Common myeloid progenitor, CD34-positive (primary cell): ENCODE results near the gene SNX18.
"Not testable (repeated sequence)": the region's sequence is repeated elsewhere in the genome, so short reads cannot be mapped to it uniquely, and the experiment has no call there.

ENCODE experiments used
- CTCF ChIA-PET: fragments of 350-600 bp; sonication (Branson Sonifier 250); formaldehyde crosslinking; loops from one replicate; lab custom pipeline; 2021; ENCODE audit warnings: antibody characterized with exemption; lab: Charles Lee
- POLR2A ChIA-PET: fragments of 350-600 bp; sonication (Branson Sonifier 250); formaldehyde crosslinking; loops from one replicate; lab custom pipeline; 2021; ENCODE audit warnings: antibody characterized with exemption; lab: Charles Lee
- DNase-seq, 3 donors: peaks; one replicate each; pipeline versions ENCODE4 v3.0.0 to v3.0.0-alpha.2; 2013
- H3K27ac ChIP-seq, 2 experiments: 1 replicate in 1 of 2; 2 replicates in 1 of 2; pipeline ENCODE4 v1.7.0; 2013; ENCODE audit warnings: inconsistent platforms in 2 of 2, low read length in 2 of 2, mild to moderate bottlenecking in 2 of 2, low read depth in 1 of 2, moderate library complexity in 1 of 2; ENCODE audit not compliant: severe bottlenecking in 2 of 2, insufficient read depth in 1 of 2, poor library complexity in 1 of 2
- H3K27me3 ChIP-seq, 5 experiments: replicated peaks in 2 of 5; 1 replicate in 3 of 5; 2 replicates in 2 of 5; pipeline versions ENCODE4 v1.6.1 to v1.7.0; 2013; ENCODE audit warnings: low read length in 4 of 5, mild to moderate bottlenecking in 2 of 5, moderate library complexity in 2 of 5, inconsistent platforms in 1 of 5; ENCODE audit not compliant: insufficient read depth in 5 of 5, control insufficient read depth in 4 of 5
- H3K36me3 ChIP-seq, 4 experiments: 1 replicate in 2 of 4; 2 replicates in 2 of 4; pipeline versions ENCODE4 v1.6.1 to v1.7.0; 2013; ENCODE audit warnings: low read length in 3 of 4, control low read depth in 1 of 4, mild to moderate bottlenecking in 1 of 4; ENCODE audit not compliant: control insufficient read depth in 4 of 4, insufficient read depth in 4 of 4
- H3K4me1 ChIP-seq, 4 experiments: 1 replicate in 3 of 4; 2 replicates in 1 of 4; pipeline versions ENCODE4 v1.6.1 to v1.7.1; 2013; ENCODE audit warnings: low read length in 3 of 4, mild to moderate bottlenecking in 3 of 4, control low read depth in 1 of 4, inconsistent platforms in 1 of 4, moderate library complexity in 1 of 4; ENCODE audit not compliant: control insufficient read depth in 4 of 4, insufficient read depth in 4 of 4; ENCODE audit errors: control extremely low read depth in 1 of 4
- H3K4me3 ChIP-seq, 7 experiments: 1 replicate in 4 of 7; 2 replicates in 3 of 7; pipeline versions ENCODE4 v1.5.1 to v1.7.0; 2013; ENCODE audit warnings: mild to moderate bottlenecking in 7 of 7, low read length in 6 of 7, moderate library complexity in 6 of 7, inconsistent platforms in 2 of 7, low read depth in 2 of 7, control low read depth in 1 of 7; ENCODE audit not compliant: insufficient read depth in 4 of 7, control insufficient read depth in 1 of 7; ENCODE audit errors: extremely low read depth in 1 of 7
- H3K9me3 ChIP-seq, 5 experiments: 1 replicate in 4 of 5; 2 replicates in 1 of 5; pipeline versions ENCODE4 v1.6.1 to v1.7.1; 2013; ENCODE audit warnings: low read length in 4 of 5, mild to moderate bottlenecking in 2 of 5, inconsistent platforms in 1 of 5, low read depth in 1 of 5, moderate library complexity in 1 of 5; ENCODE audit not compliant: control insufficient read depth in 4 of 5, insufficient read depth in 2 of 5; ENCODE audit errors: control extremely low read depth in 1 of 5
- WGBS: methylation state at CpG from one replicate; pipeline ENCODE4 v1.1.5; 2013; ENCODE audit not compliant: insufficient coverage; 5-methylcytosine and 5-hydroxymethylcytosine counted together

The SNX18 gene

DNA sequence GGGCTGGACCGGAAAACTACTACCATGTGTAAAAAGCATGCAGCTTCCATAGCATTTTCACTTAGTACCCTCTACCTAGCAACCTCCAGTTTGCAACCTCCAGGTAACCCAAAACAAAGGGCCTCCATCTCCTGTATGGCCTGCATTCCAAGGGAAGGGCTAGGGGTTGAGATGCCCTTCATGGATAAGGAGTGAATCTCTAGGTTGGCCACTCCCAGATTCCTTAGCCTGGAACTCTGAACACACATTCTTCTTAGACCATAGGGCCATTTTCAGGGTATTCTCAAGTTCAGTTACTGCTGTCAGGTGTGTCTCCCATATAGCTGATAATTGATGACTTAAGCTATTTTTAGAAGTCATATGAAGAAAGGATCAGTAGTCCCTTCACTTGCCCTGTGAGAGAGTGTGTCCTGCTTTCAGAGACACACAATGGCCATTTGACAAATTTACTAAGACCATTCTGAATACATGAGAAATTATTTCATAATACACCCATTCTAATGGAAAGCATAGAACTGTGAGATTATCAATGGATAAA is 39.5 kb upstream of the SNX18 start:
- no CpG with 5 or more reads among the region's 1 CpG for WGBS
- Histone ChIP-seq H3K27ac (no peak overlapping the region), H3K36me3 (no peaks in the 10 kb centered on the region), H3K4me3 (no peak overlapping the region), H3K27me3 (no peaks in the 10 kb centered on the region), H3K9me3 (no peaks in the 10 kb centered on the region), H3K4me1 (no peaks in the 10 kb centered on the region)
- ChIA-PET CTCF (no interaction called here), POLR2A (no interaction called here)
- DNase-seq = no peak

GRCh38 chr5:54480296-54480695 is 37.3 kb upstream of the SNX18 start:
- H3K27me3 ChIP-seq = peaks cover 0 to 2% (median 0%) of the 10 kb centered on the region in 5 experiments
- no peaks in the 10 kb centered on the region for H3K36me3 ChIP-seq
- no peak overlapping the region for H3K27ac ChIP-seq
- POLR2A ChIA-PET = no interaction called here
- H3K4me1 ChIP-seq = no peaks in the 10 kb centered on the region
- DNase-seq = no peak
- CTCF ChIA-PET = interaction anchor here (2.0 kb wide), 1 partner anchor 34 kb away, joined by 6 read pairs; no protein-coding TSS in a partner anchor
- no peaks in the 10 kb centered on the region for H3K9me3 ChIP-seq
- no peak overlapping the region for H3K4me3 ChIP-seq

- no peak overlapping the region for H3K27ac ChIP-seq
- H3K9me3 ChIP-seq = no peaks in the 10 kb centered on the region
- DNase-seq = no peak
- POLR2A ChIA-PET = no interaction called here
- peaks cover 0 to 2% (median 0%) of the 10 kb centered on the region in 5 experiments for H3K27me3 ChIP-seq
- no peaks in the 10 kb centered on the region for H3K36me3 ChIP-seq
- CTCF ChIA-PET = interaction anchor here (0.6 to 1.4 kb wide), 2 partner anchors 11 to 30 kb away, joined by 3 to 4 read pairs; no protein-coding TSS in a partner anchor
- whole genome bisulfite sequencing = 100% methylated on average over 3 of the region's 5 CpGs
- H3K4me3 ChIP-seq = no peak overlapping the region
- no peaks in the 10 kb centered on the region for H3K4me1 ChIP-seq
Measured at GRCh38 chr5:54484219-54484894, 33.2 kb upstream of the SNX18 start.

DNA sequence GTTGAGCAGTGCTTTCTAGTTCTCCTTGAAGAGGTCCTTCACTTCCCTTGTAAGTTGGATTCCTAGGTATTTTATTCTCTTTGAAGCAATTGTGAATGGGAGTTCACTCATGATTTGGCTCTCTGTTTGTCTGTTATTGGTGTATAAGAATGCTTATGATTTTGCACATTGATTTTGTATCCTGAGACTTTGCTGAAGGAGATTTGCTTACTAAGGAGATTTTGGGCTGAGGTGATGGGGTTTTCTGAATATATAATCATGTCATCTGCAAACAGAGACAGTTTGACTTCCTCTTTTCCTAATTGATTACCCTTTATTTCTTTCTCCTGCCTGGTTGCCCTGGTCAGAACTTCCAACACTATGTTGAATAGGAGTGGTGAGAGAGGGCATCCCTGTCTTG is 31.9 kb upstream of the SNX18 start:
- CTCF ChIA-PET = interaction anchor here (1.4 kb wide), 1 partner anchor 9 kb away, joined by 4 read pairs; no protein-coding TSS in a partner anchor
- H3K4me3 ChIP-seq, H3K27me3 ChIP-seq, H3K9me3 ChIP-seq, H3K27ac ChIP-seq, POLR2A ChIA-PET, DNase-seq, H3K4me1 ChIP-seq, H3K36me3 ChIP-seq: not testable (repeated sequence)

- H3K4me3 ChIP-seq, POLR2A ChIA-PET, H3K9me3 ChIP-seq, H3K4me1 ChIP-seq, H3K27ac ChIP-seq, H3K27me3 ChIP-seq, H3K36me3 ChIP-seq, DNase-seq: not testable (repeated sequence)
- CTCF ChIA-PET = interaction anchor here (0.7 to 4.6 kb wide), 19 partner anchors 10 to 1294 kb away, joined by 3 to 30 read pairs (median 4); no protein-coding TSS in a partner anchor
- 100% methylated on average over 1 of the region's 2 CpGs for WGBS
Measured at GRCh38 chr5:54489648-54489979, 27.9 kb upstream of the SNX18 start.

- H3K4me1 ChIP-seq = no peaks in the 10 kb centered on the region
- H3K4me3 ChIP-seq = no peak overlapping the region
- no peaks in the 10 kb centered on the region for H3K27me3 ChIP-seq
- POLR2A ChIA-PET = no interaction called here
- no peaks in the 10 kb centered on the region for H3K9me3 ChIP-seq
- CTCF ChIA-PET = interaction anchor here (1.4 to 4.6 kb wide), 2 partner anchors 15 to 248 kb away, joined by 5 to 30 read pairs; no protein-coding TSS in a partner anchor
- no peaks in the 10 kb centered on the region for H3K36me3 ChIP-seq
- H3K27ac ChIP-seq = no peak overlapping the region
- no CpG with 5 or more reads among the region's 1 CpG for WGBS
- DNase-seq = no peak
Measured at GRCh38 chr5:54491326-54491725, 26.2 kb upstream of the SNX18 start.

DNA sequence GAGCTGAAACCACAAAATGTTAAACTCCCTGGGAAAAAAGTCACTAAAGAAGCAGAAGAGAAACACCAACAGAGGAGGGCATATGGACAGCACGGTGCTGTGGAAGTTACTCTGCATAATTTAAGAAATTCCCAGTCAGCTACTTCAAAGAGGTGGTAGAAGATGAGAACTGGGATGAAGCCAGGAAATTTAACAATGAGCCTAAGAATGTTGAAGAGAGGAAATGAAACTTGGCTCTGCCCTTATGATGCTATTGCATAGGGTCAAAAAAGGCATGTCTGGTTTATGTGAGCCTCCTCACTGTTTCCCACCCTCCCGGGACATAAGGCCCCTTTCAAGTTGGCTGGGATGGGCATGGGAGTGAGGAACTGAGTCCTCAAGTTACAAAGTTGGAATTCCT is 25.4 kb upstream of the SNX18 start:
- no peak for DNase-seq
- 100% methylated on average over 2 of the region's 2 CpGs for WGBS

More for the DNA sequence above, 25.4 kb upstream of the SNX18 start:
- Histone ChIP-seq H3K27me3 (no peaks in the 10 kb centered on the region), H3K9me3 (peaks cover 0 to under 1% (median 0%) of the 10 kb centered on the region in 5 experiments), H3K4me1 (no peaks in the 10 kb centered on the region), H3K36me3 (no peaks in the 10 kb centered on the region), H3K4me3 (no peak overlapping the region), H3K27ac (no peak overlapping the region)
- POLR2A ChIA-PET = no interaction called here
- CTCF ChIA-PET = interaction anchor here (0.6 to 4.6 kb wide), 3 partner anchors 14 to 248 kb away, joined by 3 to 30 read pairs (median 5); no protein-coding TSS in a partner anchor
